Osteocyte (in vitro differentiated cells): ENCODE data around the gene FARS2. TPM values are rescaled to one million over a fixed set of nuclear protein-coding genes. Genes with fewer than 3 reads are reported as not detected.

ENCODE experiments used
- DNase-seq: peaks from one replicate; pipeline ENCODE4 v3.0.0; 2021; ENCODE audit warnings: mixed read lengths; ENCODE audit not compliant: unreplicated experiment; ENCODE audit errors: extremely low spot score
- H3K27ac Mint-ChIP-seq: one replicate; pipeline ENCODE4 v1.8.0; 2021; ENCODE audit warnings: mild to moderate bottlenecking, mixed read lengths; ENCODE audit not compliant: unreplicated experiment
- H3K27me3 Mint-ChIP-seq: one replicate; pipeline ENCODE4 v1.8.0; 2021; ENCODE audit warnings: mixed read lengths; ENCODE audit not compliant: unreplicated experiment
- H3K36me3 Mint-ChIP-seq: one replicate; pipeline ENCODE4 v1.8.0; 2021; ENCODE audit warnings: mixed read lengths; ENCODE audit not compliant: unreplicated experiment
- H3K4me1 Mint-ChIP-seq: one replicate; pipeline ENCODE4 v1.8.0; 2021; ENCODE audit warnings: mixed read lengths; ENCODE audit not compliant: unreplicated experiment
- H3K4me3 Mint-ChIP-seq: one replicate; pipeline ENCODE4 v1.8.0; 2021; ENCODE audit warnings: mild to moderate bottlenecking, moderate library complexity, mixed read lengths; ENCODE audit not compliant: unreplicated experiment
- H3K9me3 Mint-ChIP-seq: one replicate; pipeline ENCODE4 v1.8.0; 2021; ENCODE audit warnings: mixed read lengths; ENCODE audit not compliant: unreplicated experiment
- total RNA-seq: library from RNA; stranded (reverse); gene quantifications from 2 replicates; pipeline ENCODE4 v1.2.1, GENCODE V29; 2021
- TF ChIP-seq, protein P1 (sequence below): fragments of 200-600 bp; sonication (generic); IDR thresholded peaks from 2 replicates; pipeline ENCODE4 v1.5.0; 2021; ENCODE audit warnings: antibody characterized with exemption, mild to moderate bottlenecking, moderate library complexity

Gene FARS2
- total RNA-seq, 1 donor from 2014 or later, result 17.4 TPM

DNA sequence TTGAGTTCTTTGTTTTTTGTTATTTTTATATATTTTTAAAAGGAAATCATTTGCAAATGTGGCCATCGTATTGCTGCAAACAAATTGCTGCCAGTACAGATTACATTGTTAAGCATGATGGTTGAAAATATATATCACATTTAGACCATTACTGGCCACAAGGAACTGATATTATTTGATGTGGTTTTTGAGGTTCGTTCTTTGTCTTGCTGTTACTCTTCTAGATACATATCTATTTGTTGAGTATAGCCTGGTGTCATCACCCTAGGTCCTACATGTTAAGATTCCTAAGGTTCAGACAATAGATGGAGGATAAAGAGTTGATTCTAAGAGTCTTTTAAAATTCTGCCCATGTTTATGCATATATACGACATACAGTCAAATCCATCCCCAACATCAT is 306.0 kb downstream of the FARS2 start:
- Mint-ChIP-seq H3K9me3 (no peaks in the 10 kb centered on the region), H3K4me3 (no peak overlapping the region), H3K27me3 (no peaks in the 10 kb centered on the region), H3K4me1 (peaks cover 8% of the 10 kb centered on the region), H3K27ac (no peak overlapping the region), H3K36me3 (no peaks in the 10 kb centered on the region)
- no peak for DNase-seq
- TF ChIP-seq, protein P1, sequence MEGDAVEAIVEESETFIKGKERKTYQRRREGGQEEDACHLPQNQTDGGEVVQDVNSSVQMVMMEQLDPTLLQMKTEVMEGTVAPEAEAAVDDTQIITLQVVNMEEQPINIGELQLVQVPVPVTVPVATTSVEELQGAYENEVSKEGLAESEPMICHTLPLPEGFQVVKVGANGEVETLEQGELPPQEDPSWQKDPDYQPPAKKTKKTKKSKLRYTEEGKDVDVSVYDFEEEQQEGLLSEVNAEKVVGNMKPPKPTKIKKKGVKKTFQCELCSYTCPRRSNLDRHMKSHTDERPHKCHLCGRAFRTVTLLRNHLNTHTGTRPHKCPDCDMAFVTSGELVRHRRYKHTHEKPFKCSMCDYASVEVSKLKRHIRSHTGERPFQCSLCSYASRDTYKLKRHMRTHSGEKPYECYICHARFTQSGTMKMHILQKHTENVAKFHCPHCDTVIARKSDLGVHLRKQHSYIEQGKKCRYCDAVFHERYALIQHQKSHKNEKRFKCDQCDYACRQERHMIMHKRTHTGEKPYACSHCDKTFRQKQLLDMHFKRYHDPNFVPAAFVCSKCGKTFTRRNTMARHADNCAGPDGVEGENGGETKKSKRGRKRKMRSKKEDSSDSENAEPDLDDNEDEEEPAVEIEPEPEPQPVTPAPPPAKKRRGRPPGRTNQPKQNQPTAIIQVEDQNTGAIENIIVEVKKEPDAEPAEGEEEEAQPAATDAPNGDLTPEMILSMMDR, result no peak

DNA sequence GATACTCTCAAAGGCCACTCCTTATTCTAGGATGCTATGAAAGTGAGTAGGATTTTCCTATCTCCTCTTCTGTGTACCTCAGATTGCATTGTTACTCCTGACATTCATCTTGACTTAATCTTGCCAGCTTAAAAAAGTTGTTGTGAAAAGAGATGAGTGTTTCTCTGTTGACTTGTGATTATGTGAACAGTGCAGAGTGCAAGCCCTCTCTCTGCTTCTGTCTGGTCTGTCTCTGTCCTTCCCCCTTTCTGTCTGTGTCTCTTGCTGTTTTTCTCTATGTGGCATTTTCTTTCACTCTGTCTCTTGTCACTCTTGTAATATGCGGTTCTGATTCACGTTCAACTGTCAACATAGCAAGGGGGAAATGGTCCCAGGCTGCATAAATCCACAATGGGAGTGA is 306.6 kb downstream of the FARS2 start:
- peaks cover 8% of the 10 kb centered on the region for H3K4me1 Mint-ChIP-seq
- H3K9me3 Mint-ChIP-seq, result no peaks in the 10 kb centered on the region
- H3K36me3 Mint-ChIP-seq, result no peaks in the 10 kb centered on the region
- no peak overlapping the region for H3K4me3 Mint-ChIP-seq
- DNase-seq, result no peak
- TF ChIP-seq, protein P1, result no peak
- no peaks in the 10 kb centered on the region for H3K27me3 Mint-ChIP-seq
- no peak overlapping the region for H3K27ac Mint-ChIP-seq

DNA sequence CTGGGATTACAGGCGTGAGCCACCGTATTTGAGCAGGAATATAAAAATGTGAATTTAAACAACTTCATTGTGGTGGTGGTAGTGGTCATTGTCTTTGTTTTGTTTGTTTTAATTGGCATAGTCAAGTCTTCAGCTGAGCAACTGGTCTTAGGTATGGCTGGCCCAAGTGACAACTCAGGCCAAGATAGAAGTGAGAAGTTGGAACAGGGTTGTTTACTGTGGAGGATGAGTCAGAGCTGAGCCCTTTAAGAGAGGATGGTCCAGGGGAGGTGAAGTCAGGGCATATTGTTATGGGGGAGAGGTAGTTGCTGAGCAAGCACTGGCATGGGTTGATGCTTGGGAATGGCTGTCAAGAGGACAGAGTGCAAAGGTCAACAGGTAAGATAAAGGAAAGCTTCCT is 308.2 kb downstream of the FARS2 start:
- no peak overlapping the region for H3K27ac Mint-ChIP-seq
- peaks cover 6% of the 10 kb centered on the region for H3K9me3 Mint-ChIP-seq
- H3K4me1 Mint-ChIP-seq, result peaks cover 8% of the 10 kb centered on the region
- H3K36me3 Mint-ChIP-seq, result no peaks in the 10 kb centered on the region
- DNase-seq, result no peak
- H3K4me3 Mint-ChIP-seq, result no peak overlapping the region
- no peaks in the 10 kb centered on the region for H3K27me3 Mint-ChIP-seq
- TF ChIP-seq, protein P1, result no peak

DNA sequence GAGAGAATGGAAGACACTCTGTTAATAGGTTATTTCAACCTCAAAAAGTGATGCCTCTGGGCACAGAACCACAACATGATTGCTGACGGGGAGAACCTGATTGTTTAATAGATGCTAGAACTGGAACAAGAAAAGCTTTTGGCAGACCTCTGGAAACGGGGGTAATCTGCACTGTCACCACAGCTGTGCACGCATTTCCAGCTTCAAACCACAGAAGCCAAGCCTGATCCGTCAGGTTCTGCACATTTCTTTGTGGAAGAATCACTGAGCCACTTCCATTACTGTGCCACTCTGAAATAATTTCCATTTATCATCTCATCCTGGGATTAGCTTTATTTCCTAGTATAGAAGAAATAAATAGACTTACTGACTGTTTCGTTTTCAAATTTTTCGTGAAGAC is 309.3 kb downstream of the FARS2 start:
- H3K27me3 Mint-ChIP-seq, result no peaks in the 10 kb centered on the region
- peaks cover 18% of the 10 kb centered on the region for H3K9me3 Mint-ChIP-seq
- H3K36me3 Mint-ChIP-seq, result no peaks in the 10 kb centered on the region
- TF ChIP-seq, protein P1, result no peak
- DNase-seq, result no peak
- no peaks in the 10 kb centered on the region for H3K4me1 Mint-ChIP-seq
- no peak overlapping the region for H3K4me3 Mint-ChIP-seq
- no peak overlapping the region for H3K27ac Mint-ChIP-seq

DNA sequence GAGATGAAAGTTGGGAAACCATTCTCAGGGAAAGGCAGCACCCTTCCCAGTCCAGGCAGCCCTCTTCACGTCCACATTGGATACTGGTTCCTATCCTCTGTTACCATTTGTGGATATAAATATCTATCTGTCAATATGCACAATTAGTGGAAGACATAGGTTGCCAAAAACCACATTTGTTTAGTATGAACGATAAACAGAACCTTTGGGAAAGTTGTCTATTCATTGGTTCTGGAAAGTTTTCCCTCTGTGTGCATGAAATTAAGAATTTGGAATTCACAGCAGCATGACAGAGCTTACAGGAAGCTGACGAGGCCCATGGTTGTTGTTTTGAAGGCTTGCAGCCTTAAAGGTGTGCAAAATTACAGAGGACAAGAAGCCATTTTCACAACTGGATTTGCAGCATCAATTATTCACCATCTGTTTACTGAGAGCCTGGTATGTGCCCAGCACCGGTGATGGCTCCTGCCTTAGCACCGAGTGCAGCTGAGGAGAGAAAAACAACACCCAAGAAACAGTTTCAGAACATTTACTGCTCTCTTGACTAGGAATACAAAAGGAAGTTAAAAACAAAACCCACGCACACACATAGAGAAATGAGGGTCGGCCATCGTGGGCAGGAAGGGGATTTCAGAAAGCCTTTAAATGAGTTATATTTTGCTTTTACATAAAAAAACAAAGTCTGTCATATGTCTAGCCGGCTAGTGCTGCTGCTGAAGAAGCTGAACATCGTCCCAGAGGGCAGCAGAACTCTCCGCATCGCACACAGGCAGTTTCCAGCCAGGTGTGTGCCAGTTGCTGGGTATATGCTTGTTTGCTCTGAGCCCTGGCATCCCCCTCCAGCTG is 319.6 kb downstream of the FARS2 start:
- H3K27me3 Mint-ChIP-seq, result no peaks in the 10 kb centered on the region
- no peak for DNase-seq
- H3K4me1 Mint-ChIP-seq, result peaks cover 11% of the 10 kb centered on the region
- TF ChIP-seq, protein P1, result no peak
- H3K9me3 Mint-ChIP-seq, result peaks cover 8% of the 10 kb centered on the region
- H3K27ac Mint-ChIP-seq, result no peak overlapping the region
- H3K36me3 Mint-ChIP-seq, result peaks cover 2% of the 10 kb centered on the region
- H3K4me3 Mint-ChIP-seq, result no peak overlapping the region
